Neural progenitor cell (in vitro differentiated cells): ENCODE measurements around the gene TENM3. TPM values are rescaled to one million over a fixed set of nuclear protein-coding genes. Genes with fewer than 3 reads are reported as not detected.

Experiments
- DNase-seq: peaks from one replicate; pipeline ENCODE4 v3.0.0-alpha.2; 2016; ENCODE audit warnings: low spot score
- H2AFZ ChIP-seq: fragments of 200-600 bp; sonication (generic); replicated peaks from 2 replicates; pipeline ENCODE4 v1.6.1; 2016; ENCODE audit warnings: antibody characterized with exemption
- H3F3A ChIP-seq: fragments of 200-600 bp; sonication (generic); 2 replicates; pipeline ENCODE4 v1.6.1; 2016; ENCODE audit warnings: antibody characterized with exemption, low read depth
- H3K27ac ChIP-seq: fragments of 200-600 bp; sonication (generic); 2 replicates; pipeline ENCODE4 v1.5.1; 2016; ENCODE audit warnings: mild to moderate bottlenecking
- H3K27me3 ChIP-seq: fragments of 200-600 bp; sonication (generic); 2 replicates; pipeline ENCODE4 v1.6.1; 2016; ENCODE audit warnings: mild to moderate bottlenecking, moderate library complexity
- H3K36me3 ChIP-seq: fragments of 200-600 bp; sonication (generic); 2 replicates; pipeline ENCODE4 v1.5.1; 2016
- H3K4me1 ChIP-seq: fragments of 200-600 bp; sonication (generic); 2 replicates; pipeline ENCODE4 v1.6.1; 2016; ENCODE audit warnings: mixed run types
- H3K4me2 ChIP-seq: fragments of 200-600 bp; sonication (generic); 2 replicates; pipeline ENCODE4 v1.6.1; 2016
- H3K4me3 ChIP-seq: fragments of 200-600 bp; sonication (generic); 2 replicates; pipeline ENCODE4 v1.5.1; 2016
- H3K79me2 ChIP-seq: fragments of 200-600 bp; sonication (generic); 2 replicates; pipeline ENCODE4 v1.6.1; 2016; ENCODE audit warnings: low read depth
- H3K9ac ChIP-seq: fragments of 200-600 bp; sonication (generic); 2 replicates; pipeline ENCODE4 v1.6.1; 2016
- H3K9me3 ChIP-seq: fragments of 200-600 bp; sonication (generic); 2 replicates; pipeline ENCODE4 v1.5.1; 2016; ENCODE audit warnings: low read depth
- H4K20me1 ChIP-seq: fragments of 200-600 bp; sonication (generic); 2 replicates; pipeline ENCODE4 v1.6.1; 2016; ENCODE audit warnings: low read depth
- H3K27ac Mint-ChIP-seq: 3 replicates; pipeline ENCODE4 v1.8.0; 2021; ENCODE audit warnings: mixed read lengths
- H3K27me3 Mint-ChIP-seq: 2 replicates; pipeline ENCODE4 v1.8.0; 2022; ENCODE audit warnings: low read depth, mild to moderate bottlenecking, inconsistent platforms, moderate library complexity, mixed read lengths; ENCODE audit not compliant: insufficient read depth
- H3K36me3 Mint-ChIP-seq: 3 replicates; pipeline ENCODE4 v1.8.0; 2021; ENCODE audit warnings: mixed read lengths
- H3K4me1 Mint-ChIP-seq: 3 replicates; pipeline ENCODE4 v1.8.0; 2021; ENCODE audit warnings: mixed read lengths
- H3K4me3 Mint-ChIP-seq: 3 replicates; pipeline ENCODE4 v1.8.0; 2021; ENCODE audit warnings: mild to moderate bottlenecking, moderate library complexity, mixed read lengths
- H3K9me3 Mint-ChIP-seq: 3 replicates; pipeline ENCODE4 v1.8.0; 2020; ENCODE audit warnings: mixed read lengths
- EZH2 ChIP-seq: fragments of 200-600 bp; sonication (generic); IDR thresholded peaks from 2 replicates; pipeline ENCODE4 v1.6.1; 2017; ENCODE audit warnings: antibody characterized with exemption, mild to moderate bottlenecking, moderate library complexity
- EZH2phosphoT487 ChIP-seq: fragments of 200-600 bp; sonication (generic); IDR thresholded peaks from 2 replicates; pipeline ENCODE4 v1.6.1; 2017; ENCODE audit warnings: antibody characterized with exemption
- total RNA-seq: library from RNA; depleted of rRNA; stranded (reverse); fragments of >200 nt; gene quantifications from 2 replicates; pipeline ENCODE4 v1.2.3, GENCODE V29; 2015; ENCODE audit warnings: low replicate concordance
- TF ChIP-seq, protein P1 (sequence below): fragments of 200-600 bp; sonication (generic); IDR thresholded peaks from 2 replicates; pipeline ENCODE4 v1.5.1; 2017; ENCODE audit warnings: antibody characterized with exemption, mild to moderate bottlenecking

The TENM3 gene
- total RNA-seq, 1 donor from 2014 or later: 78.7 TPM

DNA sequence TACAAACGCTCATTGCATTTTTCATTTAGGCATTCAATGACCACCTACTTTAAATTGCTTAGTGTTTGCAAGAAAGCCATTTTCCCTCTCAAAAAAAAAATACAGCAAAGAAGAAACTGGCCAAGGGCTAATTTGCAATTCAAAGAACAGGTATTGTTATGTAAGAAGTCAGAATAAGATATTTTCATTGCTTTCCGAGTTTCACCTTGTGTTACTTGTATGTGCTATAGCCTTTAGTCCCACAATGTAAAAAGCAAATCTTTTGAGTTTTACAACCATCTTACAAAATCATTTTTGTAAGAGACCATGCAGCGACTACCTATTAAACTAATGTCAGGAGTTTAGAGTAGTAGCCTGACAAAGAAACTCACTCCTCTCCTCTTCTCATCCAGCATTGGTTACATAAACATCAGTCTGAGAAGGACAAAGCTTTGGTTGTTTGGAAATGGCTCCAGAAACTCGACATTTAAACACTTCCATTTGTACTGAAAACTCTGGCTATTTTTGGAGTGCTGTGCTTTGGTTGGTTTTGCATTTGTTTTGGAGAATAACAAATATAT is 15.3 kb downstream of the TENM3 start:
- H3K9me3 Mint-ChIP-seq: peaks cover 35% of the 10 kb centered on the region
- Histone ChIP-seq H3K36me3 (no peaks in the 10 kb centered on the region), H4K20me1 (peaks cover 4% of the 10 kb centered on the region), H3F3A (peaks cover 40% of the 10 kb centered on the region), H3K4me1 (peaks cover 51% of the 10 kb centered on the region), H3K4me2 (no peak overlapping the region), H3K9me3 (no peaks in the 10 kb centered on the region), H2AFZ (no peak overlapping the region), H3K79me2 (peaks cover 12% of the 10 kb centered on the region), H3K4me3 (no peak overlapping the region), H3K27ac (no peak overlapping the region), H3K27me3 (no peaks in the 10 kb centered on the region), H3K9ac (no peak overlapping the region)
- TF ChIP-seq EZH2: no peak
- TF ChIP-seq, protein P1, sequence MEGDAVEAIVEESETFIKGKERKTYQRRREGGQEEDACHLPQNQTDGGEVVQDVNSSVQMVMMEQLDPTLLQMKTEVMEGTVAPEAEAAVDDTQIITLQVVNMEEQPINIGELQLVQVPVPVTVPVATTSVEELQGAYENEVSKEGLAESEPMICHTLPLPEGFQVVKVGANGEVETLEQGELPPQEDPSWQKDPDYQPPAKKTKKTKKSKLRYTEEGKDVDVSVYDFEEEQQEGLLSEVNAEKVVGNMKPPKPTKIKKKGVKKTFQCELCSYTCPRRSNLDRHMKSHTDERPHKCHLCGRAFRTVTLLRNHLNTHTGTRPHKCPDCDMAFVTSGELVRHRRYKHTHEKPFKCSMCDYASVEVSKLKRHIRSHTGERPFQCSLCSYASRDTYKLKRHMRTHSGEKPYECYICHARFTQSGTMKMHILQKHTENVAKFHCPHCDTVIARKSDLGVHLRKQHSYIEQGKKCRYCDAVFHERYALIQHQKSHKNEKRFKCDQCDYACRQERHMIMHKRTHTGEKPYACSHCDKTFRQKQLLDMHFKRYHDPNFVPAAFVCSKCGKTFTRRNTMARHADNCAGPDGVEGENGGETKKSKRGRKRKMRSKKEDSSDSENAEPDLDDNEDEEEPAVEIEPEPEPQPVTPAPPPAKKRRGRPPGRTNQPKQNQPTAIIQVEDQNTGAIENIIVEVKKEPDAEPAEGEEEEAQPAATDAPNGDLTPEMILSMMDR: no peak
- no peak for TF ChIP-seq EZH2phosphoT487
- H3K4me1 Mint-ChIP-seq: peaks cover 20% of the 10 kb centered on the region
- H3K36me3 Mint-ChIP-seq: peaks cover 52% of the 10 kb centered on the region
- no peak overlapping the region for H3K27ac Mint-ChIP-seq
- no peak for DNase-seq
- H3K27me3 Mint-ChIP-seq: peaks cover 2% of the 10 kb centered on the region
- no peak overlapping the region for H3K4me3 Mint-ChIP-seq

DNA sequence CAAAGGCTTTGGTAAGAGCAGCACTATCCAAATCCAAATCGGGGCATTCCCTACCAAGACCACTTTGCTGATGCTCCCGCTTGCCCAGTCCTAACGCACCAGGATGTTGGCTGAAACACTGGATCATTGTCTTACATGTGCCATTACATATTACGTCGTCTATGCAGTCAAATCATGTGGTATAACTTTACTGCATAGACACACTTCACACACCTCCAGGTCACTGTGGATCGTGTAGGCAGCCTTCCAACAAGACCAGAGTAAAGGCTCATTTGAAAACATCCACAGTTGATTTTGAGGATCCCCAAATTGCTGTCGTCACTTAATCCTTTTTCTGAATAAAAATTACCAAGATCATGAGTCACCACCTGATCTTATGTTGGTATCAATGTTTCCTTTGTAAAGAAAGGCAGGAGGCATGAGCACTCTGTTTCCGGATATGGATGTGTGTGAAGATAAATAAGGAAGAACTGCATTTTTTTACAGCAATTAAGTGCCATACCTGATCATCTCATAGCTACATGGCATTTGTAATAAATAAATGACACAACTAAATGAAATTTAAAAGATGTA is 18.5 kb downstream of the TENM3 start:
- Histone ChIP-seq H3F3A (peaks cover 12% of the 10 kb centered on the region), H3K4me2 (no peak overlapping the region), H3K9ac (no peak overlapping the region), H3K9me3 (peaks cover 5% of the 10 kb centered on the region), H3K79me2 (no peaks in the 10 kb centered on the region), H3K36me3 (no peaks in the 10 kb centered on the region), H4K20me1 (no peaks in the 10 kb centered on the region), H2AFZ (no peak overlapping the region), H3K4me1 (peaks cover 19% of the 10 kb centered on the region), H3K27me3 (no peaks in the 10 kb centered on the region), H3K27ac (no peak overlapping the region), H3K4me3 (no peak overlapping the region)
- DNase-seq: no peak
- H3K27me3 Mint-ChIP-seq: peaks cover 3% of the 10 kb centered on the region
- peaks cover 68% of the 10 kb centered on the region for H3K36me3 Mint-ChIP-seq
- no peak overlapping the region for H3K4me3 Mint-ChIP-seq
- H3K27ac Mint-ChIP-seq: no peak overlapping the region
- peaks cover 52% of the 10 kb centered on the region for H3K9me3 Mint-ChIP-seq
- TF ChIP-seq, protein P1: no peak
- no peak for TF ChIP-seq EZH2phosphoT487
- peaks cover 6% of the 10 kb centered on the region for H3K4me1 Mint-ChIP-seq

DNA sequence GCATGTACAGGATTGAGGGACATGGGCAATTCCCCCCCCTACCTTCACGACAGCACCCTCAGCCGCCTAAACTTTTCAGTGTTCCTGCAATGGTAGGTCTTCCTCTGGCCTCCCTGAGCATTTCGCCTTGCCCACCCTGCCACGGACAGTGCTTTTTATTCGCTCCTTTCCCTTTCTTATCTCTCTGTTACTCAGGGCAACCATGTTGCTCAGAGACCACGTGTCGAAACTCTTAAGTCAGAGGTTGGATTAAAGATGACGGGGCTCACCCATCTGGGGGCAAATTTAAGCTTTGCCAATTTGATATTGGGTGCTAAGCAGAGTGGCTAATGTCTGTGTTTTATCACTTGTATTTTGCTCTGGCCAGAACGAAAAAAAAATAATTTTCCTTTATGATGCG is 20.4 kb downstream of the TENM3 start:
- peaks cover under 1% of the 10 kb centered on the region for H3K4me1 ChIP-seq
- H3K9me3 ChIP-seq: peaks cover 13% of the 10 kb centered on the region
- TF ChIP-seq, protein P1: no peak
- no peak for TF ChIP-seq EZH2
- no peak for TF ChIP-seq EZH2phosphoT487
- Mint-ChIP-seq H3K36me3 (peaks cover 67% of the 10 kb centered on the region), H3K4me1 (peaks cover 6% of the 10 kb centered on the region), H3K4me3 (no peak overlapping the region), H3K27ac (no peak overlapping the region), H3K27me3 (peaks cover 3% of the 10 kb centered on the region), H3K9me3 (peaks cover 54% of the 10 kb centered on the region)
- no peak overlapping the region for H3K4me3 ChIP-seq
- H3F3A ChIP-seq: no peaks in the 10 kb centered on the region
- H3K36me3 ChIP-seq: peaks cover 8% of the 10 kb centered on the region
- H3K27me3 ChIP-seq: no peaks in the 10 kb centered on the region
- H3K27ac ChIP-seq: no peak overlapping the region
- H2AFZ ChIP-seq: no peak overlapping the region
- no peak overlapping the region for H3K9ac ChIP-seq
- H3K4me2 ChIP-seq: no peak overlapping the region
- H3K79me2 ChIP-seq: no peaks in the 10 kb centered on the region
- no peaks in the 10 kb centered on the region for H4K20me1 ChIP-seq
- no peak for DNase-seq
